Liver (tissue), 9 donors: ENCODE results near the gene RANBP1. TPM values are rescaled to one million over a fixed set of nuclear protein-coding genes. Genes with fewer than 3 reads are reported as not detected.

Experiments used
- DNase-seq: peaks from one replicate; pipeline ENCODE4 v3.0.0-alpha.2; 2017; ENCODE audit warnings: low spot score
- H3K27ac ChIP-seq, 2 donors: one replicate each; pipeline ENCODE4 v1.7.0; 2013; ENCODE audit warnings: inconsistent platforms in 2 of 2, low read length in 2 of 2, control low read depth in 1 of 2, low read depth in 1 of 2, mild to moderate bottlenecking in 1 of 2
- H3K27me3 ChIP-seq, 4 donors: one replicate each; pipeline versions ENCODE4 v1.6.1 to v1.7.0; 2013; ENCODE audit warnings: low read length in 3 of 4, inconsistent platforms in 1 of 4, mild to moderate bottlenecking in 1 of 4, moderate library complexity in 1 of 4; ENCODE audit not compliant: control insufficient read depth in 4 of 4, insufficient read depth in 4 of 4
- H3K36me3 ChIP-seq, 4 donors: one replicate each; pipeline versions ENCODE4 v1.6.1 to v1.7.0; 2013; ENCODE audit warnings: low read length in 3 of 4, mild to moderate bottlenecking in 3 of 4, low read depth in 1 of 4, moderate library complexity in 1 of 4; ENCODE audit not compliant: control insufficient read depth in 4 of 4, insufficient read depth in 3 of 4
- H3K4me1 ChIP-seq, 4 donors: one replicate each; pipeline versions ENCODE4 v1.6.1 to v1.7.0; 2013; ENCODE audit warnings: low read length in 3 of 4, mild to moderate bottlenecking in 3 of 4, moderate library complexity in 1 of 4; ENCODE audit not compliant: control insufficient read depth in 4 of 4, insufficient read depth in 4 of 4
- H3K4me3 ChIP-seq, 3 donors: one replicate each; pipeline versions ENCODE4 v1.6.1 to v1.7.0; 2013; ENCODE audit warnings: low read length in 3 of 3, control low read depth in 1 of 3, low read depth in 1 of 3, mild to moderate bottlenecking in 1 of 3
- H3K9ac ChIP-seq, 2 donors: one replicate each; pipeline ENCODE4 v1.7.0; 2013; ENCODE audit warnings: low read length in 2 of 2, mild to moderate bottlenecking in 2 of 2, moderate library complexity in 2 of 2, control low read depth in 1 of 2, low read depth in 1 of 2
- H3K9me3 ChIP-seq, 4 donors: one replicate each; pipeline versions ENCODE4 v1.6.1 to v1.7.0; 2013; ENCODE audit warnings: low read length in 3 of 4; ENCODE audit not compliant: control insufficient read depth in 4 of 4
- EGR1 ChIP-seq, 2 donors: IDR thresholded peaks; 2 replicates each; pipeline ENCODE4 v1.6.1; 2016 to 2018; ENCODE audit warnings: antibody characterized with exemption in 2 of 2, low read depth in 2 of 2
- FOXA1 ChIP-seq: IDR thresholded peaks from 2 replicates; pipeline ENCODE4 v1.6.1; 2016; ENCODE audit warnings: antibody characterized with exemption
- FOXA2 ChIP-seq: IDR thresholded peaks from 2 replicates; pipeline ENCODE4 v1.6.1; 2016; ENCODE audit warnings: antibody characterized with exemption
- GABPA ChIP-seq, 2 donors: IDR thresholded peaks in 1 of 2; conservative IDR thresholded peaks in 1 of 2; 2 replicates each; pipeline ENCODE4 v1.6.1; 2016; ENCODE audit warnings: antibody characterized with exemption in 2 of 2, mild to moderate bottlenecking in 1 of 2, moderate library complexity in 1 of 2
- HNF4A ChIP-seq, 2 donors: conservative IDR thresholded peaks; 2 replicates each; pipeline ENCODE4 v1.6.1; 2016; ENCODE audit warnings: antibody characterized with exemption in 2 of 2, mild to moderate bottlenecking in 2 of 2
- RXRA ChIP-seq, 2 donors: IDR thresholded peaks; 2 replicates each; pipeline ENCODE4 v1.6.1; 2017 to 2018; ENCODE audit warnings: antibody characterized with exemption in 2 of 2, mild to moderate bottlenecking in 1 of 2
- SP1 ChIP-seq: IDR thresholded peaks from 2 replicates; pipeline ENCODE4 v1.6.1; 2018; ENCODE audit warnings: antibody characterized with exemption, mild to moderate bottlenecking
- TAF1 ChIP-seq: conservative IDR thresholded peaks from 2 replicates; pipeline ENCODE4 v1.6.1; 2016; ENCODE audit warnings: antibody characterized with exemption, mild to moderate bottlenecking
- WGBS: extraction: QIAGEN DNeasy Blood & Tissue Kit; methylation state at CpG from one replicate; pipeline ENCODE4 v1.1.7; 2013; 5-methylcytosine and 5-hydroxymethylcytosine counted together
- polyA plus RNA-seq, 2 donors: library from polyadenylated mRNA; stranded (reverse) in 1 of 2; unstranded in 1 of 2; fragments of 200-250 nt in 1 of 2; fragments of >200 nt in 1 of 2; fragmentation: Nextera tagmentation in 1 of 2; extraction: Ambion mirVana in 1 of 2; gene quantifications; one replicate each; pipeline versions ENCODE4 v1.2.1 to v1.2.3, GENCODE V29; 2013 to 2015
- total RNA-seq, 2 donors: library from RNA; depleted of rRNA; stranded (reverse); fragments of >200 nt; gene quantifications; one replicate each; pipeline ENCODE4 v1.2.3, GENCODE V29; 2014
- TF ChIP-seq, protein P1 (sequence below): IDR thresholded peaks from 2 replicates; pipeline ENCODE4 v1.6.1; 2016; ENCODE audit warnings: antibody characterized with exemption
- TF ChIP-seq, protein P2 (sequence below): IDR thresholded peaks from 2 replicates; pipeline ENCODE4 v1.6.1; 2016; ENCODE audit warnings: antibody characterized with exemption, mild to moderate bottlenecking
- TF ChIP-seq, protein P3 (sequence below): fragments of 150-350 bp; IDR thresholded peaks from 2 replicates; pipeline ENCODE4 v1.5.1; 2017; ENCODE audit warnings: improper control_type of control experiment, low read depth, low read length; ENCODE audit not compliant: missing input control
- donor health status: healthy.
- donor health status: healthy.
- donor health status: healthy.
- donor health status: healthy.
- donor health status: healthy.

RANBP1 gene
- total and polyA plus RNA-seq, 4 donors = 62.3 to 102 (median 87.8) TPM

DNA sequence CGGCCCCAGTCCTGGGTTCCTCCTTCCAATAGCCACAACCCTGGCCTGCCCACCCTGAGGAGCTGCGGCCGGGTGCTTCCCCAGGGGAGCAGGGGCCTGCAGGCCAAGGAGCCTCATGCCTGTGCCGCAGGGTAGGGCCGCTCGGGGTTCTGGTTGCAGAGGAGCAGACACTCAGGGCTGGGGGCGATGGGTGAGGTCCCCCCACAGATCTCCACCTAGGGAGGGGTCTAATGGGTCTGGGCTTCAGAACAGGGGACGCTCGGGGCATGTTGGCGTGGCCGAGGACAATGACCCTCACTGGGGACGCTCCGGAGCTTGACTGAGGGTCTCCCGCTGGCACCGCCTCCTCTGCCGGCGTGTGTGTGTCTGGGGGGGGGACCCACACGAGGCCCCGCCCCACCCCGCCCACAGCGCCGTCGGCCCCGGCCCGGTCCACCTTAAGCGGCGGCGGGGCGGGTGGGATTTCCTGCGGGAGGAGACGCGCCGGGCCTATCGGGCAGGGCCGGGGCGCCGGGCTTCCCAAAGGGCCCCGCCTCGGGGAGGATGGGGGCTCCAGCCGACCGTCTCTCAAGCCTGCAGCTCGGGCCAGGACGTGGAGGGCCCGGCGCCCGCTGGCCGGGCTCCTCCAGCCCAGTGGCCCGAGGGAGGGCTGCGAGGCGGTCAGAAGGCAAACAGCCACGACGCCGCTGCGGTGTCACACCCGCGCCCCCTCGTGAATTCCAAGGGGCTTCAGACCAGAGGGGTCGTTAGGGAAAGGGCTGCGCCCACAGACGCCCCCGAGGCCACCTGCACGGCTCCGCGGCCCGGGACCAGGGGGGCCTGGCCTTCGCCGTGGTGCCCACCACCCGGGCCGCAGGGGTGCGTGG lies 15.1 kb downstream of the RANBP1 start:
- Histone ChIP-seq H3K27me3 (no peaks in the 10 kb centered on the region), H3K4me3 (peak overlapping the region; percentile 73 to 92 (median 77)), H3K9ac (peak overlapping the region in 1 of 2 donors; percentile 67), H3K36me3 (peaks cover 0 to 5% (median 2%) of the 10 kb centered on the region in 4 donors), H3K4me1 (peaks cover 11 to 74% (median 59%) of the 10 kb centered on the region in 4 donors), H3K27ac (peak overlapping the region; percentile 82 to 85), H3K9me3 (no peaks in the 10 kb centered on the region)
- no peak for TF ChIP-seq FOXA2
- TF ChIP-seq, protein P1, sequence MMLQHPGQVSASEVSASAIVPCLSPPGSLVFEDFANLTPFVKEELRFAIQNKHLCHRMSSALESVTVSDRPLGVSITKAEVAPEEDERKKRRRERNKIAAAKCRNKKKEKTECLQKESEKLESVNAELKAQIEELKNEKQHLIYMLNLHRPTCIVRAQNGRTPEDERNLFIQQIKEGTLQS = no peak
- no peak for TF ChIP-seq TAF1
- peak; percentile 41 for TF ChIP-seq SP1
- TF ChIP-seq, protein P2, sequence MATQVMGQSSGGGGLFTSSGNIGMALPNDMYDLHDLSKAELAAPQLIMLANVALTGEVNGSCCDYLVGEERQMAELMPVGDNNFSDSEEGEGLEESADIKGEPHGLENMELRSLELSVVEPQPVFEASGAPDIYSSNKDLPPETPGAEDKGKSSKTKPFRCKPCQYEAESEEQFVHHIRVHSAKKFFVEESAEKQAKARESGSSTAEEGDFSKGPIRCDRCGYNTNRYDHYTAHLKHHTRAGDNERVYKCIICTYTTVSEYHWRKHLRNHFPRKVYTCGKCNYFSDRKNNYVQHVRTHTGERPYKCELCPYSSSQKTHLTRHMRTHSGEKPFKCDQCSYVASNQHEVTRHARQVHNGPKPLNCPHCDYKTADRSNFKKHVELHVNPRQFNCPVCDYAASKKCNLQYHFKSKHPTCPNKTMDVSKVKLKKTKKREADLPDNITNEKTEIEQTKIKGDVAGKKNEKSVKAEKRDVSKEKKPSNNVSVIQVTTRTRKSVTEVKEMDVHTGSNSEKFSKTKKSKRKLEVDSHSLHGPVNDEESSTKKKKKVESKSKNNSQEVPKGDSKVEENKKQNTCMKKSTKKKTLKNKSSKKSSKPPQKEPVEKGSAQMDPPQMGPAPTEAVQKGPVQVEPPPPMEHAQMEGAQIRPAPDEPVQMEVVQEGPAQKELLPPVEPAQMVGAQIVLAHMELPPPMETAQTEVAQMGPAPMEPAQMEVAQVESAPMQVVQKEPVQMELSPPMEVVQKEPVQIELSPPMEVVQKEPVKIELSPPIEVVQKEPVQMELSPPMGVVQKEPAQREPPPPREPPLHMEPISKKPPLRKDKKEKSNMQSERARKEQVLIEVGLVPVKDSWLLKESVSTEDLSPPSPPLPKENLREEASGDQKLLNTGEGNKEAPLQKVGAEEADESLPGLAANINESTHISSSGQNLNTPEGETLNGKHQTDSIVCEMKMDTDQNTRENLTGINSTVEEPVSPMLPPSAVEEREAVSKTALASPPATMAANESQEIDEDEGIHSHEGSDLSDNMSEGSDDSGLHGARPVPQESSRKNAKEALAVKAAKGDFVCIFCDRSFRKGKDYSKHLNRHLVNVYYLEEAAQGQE = no peak
- peak; percentile 68 for DNase-seq
- 11% methylated on average over 70 of the region's 70 CpGs for WGBS

DNA sequence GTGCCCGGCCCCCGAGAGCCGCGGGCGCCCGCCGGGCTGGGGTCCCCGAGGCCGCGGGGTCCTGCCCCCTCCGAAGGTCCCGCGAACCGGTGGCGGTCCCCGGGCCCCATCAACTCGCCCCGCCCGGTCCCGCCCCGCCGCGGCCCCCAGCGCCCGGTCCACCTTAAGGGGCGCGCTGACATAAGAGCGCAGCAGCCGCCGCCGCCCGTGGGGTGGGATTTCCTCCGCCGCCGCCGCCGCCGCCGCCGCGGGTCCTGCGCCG lies 15.6 kb downstream of the RANBP1 start, which contains the start of gene ZDHHC8:
TSS of gene ZDHHC8 (plus strand) at position 208 of the 262 bp plus-strand sequence. CDS start 144 bp downstream, outside the sequence.
- Histone ChIP-seq H3K4me1 (peaks cover 8 to 69% (median 54%) of the 10 kb centered on the region in 4 donors), H3K4me3 (peak within 1 kb of the TSS; percentile 77 to 92 (median 89)), H3K27me3 (no peaks in the 10 kb centered on the region), H3K9me3 (no peaks in the 10 kb centered on the region), H3K27ac (peak within 1 kb of the TSS; percentile 82 to 85), H3K36me3 (peaks cover 0 to 3% (median 1%) of the 10 kb centered on the region in 4 donors), H3K9ac (peak within 1 kb of the TSS; percentile 10 to 67)
- DNase-seq = peak; percentile 56
- TF ChIP-seq, protein P2 = no peak
- TF ChIP-seq GABPA (IDR thresholded peaks at IDR 0.05 in 1 of 2, conservative IDR thresholded peaks at IDR 0.05 in 1 of 2) (no peak), HNF4A (conservative IDR thresholded peaks at IDR 0.05) (no peak), RXRA (IDR thresholded peaks at IDR 0.05) (no peak), FOXA1 (no peak), EGR1 (IDR thresholded peaks at IDR 0.05; ENCODE audit: low read depth in 2 of 2) (no peak)
- TF ChIP-seq, protein P3, sequence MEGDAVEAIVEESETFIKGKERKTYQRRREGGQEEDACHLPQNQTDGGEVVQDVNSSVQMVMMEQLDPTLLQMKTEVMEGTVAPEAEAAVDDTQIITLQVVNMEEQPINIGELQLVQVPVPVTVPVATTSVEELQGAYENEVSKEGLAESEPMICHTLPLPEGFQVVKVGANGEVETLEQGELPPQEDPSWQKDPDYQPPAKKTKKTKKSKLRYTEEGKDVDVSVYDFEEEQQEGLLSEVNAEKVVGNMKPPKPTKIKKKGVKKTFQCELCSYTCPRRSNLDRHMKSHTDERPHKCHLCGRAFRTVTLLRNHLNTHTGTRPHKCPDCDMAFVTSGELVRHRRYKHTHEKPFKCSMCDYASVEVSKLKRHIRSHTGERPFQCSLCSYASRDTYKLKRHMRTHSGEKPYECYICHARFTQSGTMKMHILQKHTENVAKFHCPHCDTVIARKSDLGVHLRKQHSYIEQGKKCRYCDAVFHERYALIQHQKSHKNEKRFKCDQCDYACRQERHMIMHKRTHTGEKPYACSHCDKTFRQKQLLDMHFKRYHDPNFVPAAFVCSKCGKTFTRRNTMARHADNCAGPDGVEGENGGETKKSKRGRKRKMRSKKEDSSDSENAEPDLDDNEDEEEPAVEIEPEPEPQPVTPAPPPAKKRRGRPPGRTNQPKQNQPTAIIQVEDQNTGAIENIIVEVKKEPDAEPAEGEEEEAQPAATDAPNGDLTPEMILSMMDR = no peak
- 0% methylated on average over 43 of the region's 43 CpGs for WGBS
